Activated CD4-positive, alpha-beta memory T cell treated with anti-CD3 and anti-CD28 coated beads, Interleukin-2, amount 10 ng/mL, durations not matched to agents 7 days and 5 days (primary cell): ENCODE results near the gene NLGN1. TPM values are rescaled to one million over a fixed set of nuclear protein-coding genes. Genes with fewer than 3 reads are reported as not detected.

ENCODE experiments used
- CTCF ChIA-PET: fragments of 350-600 bp; sonication (Branson Sonifier 250); formaldehyde crosslinking; loops from one replicate; lab custom pipeline; 2021; ENCODE audit warnings: antibody characterized with exemption, inconsistent platforms; lab: Charles Lee
- POLR2A ChIA-PET: fragments of 350-600 bp; sonication (Branson Sonifier 250); formaldehyde crosslinking; loops from one replicate; lab custom pipeline; 2021; ENCODE audit warnings: antibody characterized with exemption; lab: Charles Lee
- DNase-seq: peaks from one replicate; pipeline ENCODE4 v3.0.0-alpha.2; 2020
- H3K27ac Mint-ChIP-seq: one replicate; pipeline ENCODE4 v1.8.0; 2021; ENCODE audit warnings: mild to moderate bottlenecking, mixed read lengths
- H3K27me3 Mint-ChIP-seq: one replicate; pipeline ENCODE4 v1.8.0; 2021; ENCODE audit warnings: mixed read lengths
- H3K36me3 Mint-ChIP-seq: one replicate; pipeline ENCODE4 v1.8.0; 2021; ENCODE audit warnings: low read depth, mixed read lengths
- H3K4me1 Mint-ChIP-seq: one replicate; pipeline ENCODE4 v1.8.0; 2021; ENCODE audit warnings: mixed read lengths
- H3K4me3 Mint-ChIP-seq: one replicate; pipeline ENCODE4 v1.8.0; 2021; ENCODE audit warnings: mild to moderate bottlenecking, mixed read lengths
- H3K9me3 Mint-ChIP-seq: one replicate; pipeline ENCODE4 v1.8.0; 2021; ENCODE audit warnings: mixed read lengths
- total RNA-seq, 2 experiments: library from RNA; stranded (reverse); gene quantifications; one replicate each; pipeline ENCODE4 v1.2.3, GENCODE V29; 2021

NLGN1 gene
- total RNA-seq, 2 experiments from 2014 or later, result not detected

GRCh38 chr3:174097686-174098085 lies 700.1 kb downstream of the NLGN1 start:
- Mint-ChIP-seq H3K4me3 (no peak overlapping the region), H3K27ac (no peak overlapping the region), H3K27me3 (no peaks in the 10 kb centered on the region), H3K36me3 (no peaks in the 10 kb centered on the region), H3K9me3 (peaks cover 2% of the 10 kb centered on the region), H3K4me1 (no peaks in the 10 kb centered on the region)
- ChIA-PET POLR2A (no interaction called here), CTCF (no interaction called here)
- DNase-seq, result no peak

- no peak for DNase-seq
- POLR2A ChIA-PET, result no interaction called here
- H3K4me3 Mint-ChIP-seq, result no peak overlapping the region
- peaks cover 2% of the 10 kb centered on the region for H3K9me3 Mint-ChIP-seq
- CTCF ChIA-PET, result no interaction called here
- no peaks in the 10 kb centered on the region for H3K4me1 Mint-ChIP-seq
- no peak overlapping the region for H3K27ac Mint-ChIP-seq
- H3K36me3 Mint-ChIP-seq, result no peaks in the 10 kb centered on the region
- no peaks in the 10 kb centered on the region for H3K27me3 Mint-ChIP-seq
These were observed 701.2 kb downstream of the NLGN1 start for GRCh38 chr3:174098746-174099145.

GRCh38 chr3:174099724-174100123 lies 702.2 kb downstream of the NLGN1 start:
- ChIA-PET CTCF (no interaction called here), POLR2A (no interaction called here)
- no peaks in the 10 kb centered on the region for H3K36me3 Mint-ChIP-seq
- no peak overlapping the region for H3K27ac Mint-ChIP-seq
- no peaks in the 10 kb centered on the region for H3K4me1 Mint-ChIP-seq
- peaks cover 2% of the 10 kb centered on the region for H3K9me3 Mint-ChIP-seq
- no peak overlapping the region for H3K4me3 Mint-ChIP-seq
- DNase-seq, result no peak
- no peaks in the 10 kb centered on the region for H3K27me3 Mint-ChIP-seq

- peaks cover 2% of the 10 kb centered on the region for H3K9me3 Mint-ChIP-seq
- ChIA-PET CTCF (no interaction called here), POLR2A (no interaction called here)
- no peaks in the 10 kb centered on the region for H3K27me3 Mint-ChIP-seq
- no peaks in the 10 kb centered on the region for H3K4me1 Mint-ChIP-seq
- H3K36me3 Mint-ChIP-seq, result no peaks in the 10 kb centered on the region
- H3K4me3 Mint-ChIP-seq, result no peak overlapping the region
- no peak for DNase-seq
- no peak overlapping the region for H3K27ac Mint-ChIP-seq
These were observed 703.2 kb downstream of the NLGN1 start for GRCh38 chr3:174100744-174101143.

- ChIA-PET POLR2A (no interaction called here), CTCF (no interaction called here)
- Mint-ChIP-seq H3K4me3 (no peak overlapping the region), H3K9me3 (peaks cover 2% of the 10 kb centered on the region), H3K27ac (no peak overlapping the region), H3K4me1 (no peaks in the 10 kb centered on the region), H3K36me3 (no peaks in the 10 kb centered on the region), H3K27me3 (no peaks in the 10 kb centered on the region)
- no peak for DNase-seq
These were observed 703.7 kb downstream of the NLGN1 start for GRCh38 chr3:174101244-174101643.

GRCh38 chr3:174102274-174102673 lies 704.7 kb downstream of the NLGN1 start:
- Mint-ChIP-seq H3K36me3 (no peaks in the 10 kb centered on the region), H3K4me1 (no peaks in the 10 kb centered on the region), H3K4me3 (no peak overlapping the region), H3K9me3 (peaks cover 2% of the 10 kb centered on the region), H3K27ac (no peak overlapping the region), H3K27me3 (no peaks in the 10 kb centered on the region)
- no peak for DNase-seq
- CTCF ChIA-PET, result no interaction called here
- POLR2A ChIA-PET, result no interaction called here

GRCh38 chr3:174102866-174103265 lies 705.3 kb downstream of the NLGN1 start:
- POLR2A ChIA-PET, result no interaction called here
- no peak overlapping the region for H3K27ac Mint-ChIP-seq
- no peak overlapping the region for H3K4me3 Mint-ChIP-seq
- no peaks in the 10 kb centered on the region for H3K36me3 Mint-ChIP-seq
- H3K9me3 Mint-ChIP-seq, result peaks cover 2% of the 10 kb centered on the region
- CTCF ChIA-PET, result no interaction called here
- no peak for DNase-seq
- no peaks in the 10 kb centered on the region for H3K27me3 Mint-ChIP-seq
- no peaks in the 10 kb centered on the region for H3K4me1 Mint-ChIP-seq

GRCh38 chr3:174110761-174111160 lies 713.2 kb downstream of the NLGN1 start:
- no peak overlapping the region for H3K4me3 Mint-ChIP-seq
- no peaks in the 10 kb centered on the region for H3K4me1 Mint-ChIP-seq
- ChIA-PET POLR2A (no interaction called here), CTCF (no interaction called here)
- H3K27ac Mint-ChIP-seq, result no peak overlapping the region
- no peaks in the 10 kb centered on the region for H3K27me3 Mint-ChIP-seq
- DNase-seq, result no peak
- peaks cover 4% of the 10 kb centered on the region for H3K9me3 Mint-ChIP-seq
- H3K36me3 Mint-ChIP-seq, result no peaks in the 10 kb centered on the region

- no peaks in the 10 kb centered on the region for H3K36me3 Mint-ChIP-seq
- ChIA-PET POLR2A (no interaction called here), CTCF (no interaction called here)
- no peak overlapping the region for H3K27ac Mint-ChIP-seq
- no peaks in the 10 kb centered on the region for H3K4me1 Mint-ChIP-seq
- H3K27me3 Mint-ChIP-seq, result no peaks in the 10 kb centered on the region
- no peak overlapping the region for H3K4me3 Mint-ChIP-seq
- no peak for DNase-seq
- H3K9me3 Mint-ChIP-seq, result peaks cover 4% of the 10 kb centered on the region
These were observed 714.2 kb downstream of the NLGN1 start for GRCh38 chr3:174111776-174112175.

- Mint-ChIP-seq H3K27me3 (no peaks in the 10 kb centered on the region), H3K27ac (no peak overlapping the region), H3K4me3 (no peak overlapping the region), H3K9me3 (peaks cover 4% of the 10 kb centered on the region), H3K36me3 (no peaks in the 10 kb centered on the region), H3K4me1 (no peaks in the 10 kb centered on the region)
- DNase-seq, result no peak
- ChIA-PET POLR2A (no interaction called here), CTCF (no interaction called here)
These were observed 718.9 kb downstream of the NLGN1 start for GRCh38 chr3:174116421-174116820.

GRCh38 chr3:174120997-174121396 lies 723.5 kb downstream of the NLGN1 start:
- H3K4me3 Mint-ChIP-seq, result no peak overlapping the region
- no peaks in the 10 kb centered on the region for H3K4me1 Mint-ChIP-seq
- no peaks in the 10 kb centered on the region for H3K36me3 Mint-ChIP-seq
- no peak overlapping the region for H3K27ac Mint-ChIP-seq
- H3K9me3 Mint-ChIP-seq, result no peaks in the 10 kb centered on the region
- POLR2A ChIA-PET, result no interaction called here
- DNase-seq, result no peak
- CTCF ChIA-PET, result no interaction called here
- H3K27me3 Mint-ChIP-seq, result no peaks in the 10 kb centered on the region

- no peak overlapping the region for H3K4me3 Mint-ChIP-seq
- H3K9me3 Mint-ChIP-seq, result no peaks in the 10 kb centered on the region
- DNase-seq, result no peak
- H3K4me1 Mint-ChIP-seq, result no peaks in the 10 kb centered on the region
- POLR2A ChIA-PET, result no interaction called here
- H3K27me3 Mint-ChIP-seq, result no peaks in the 10 kb centered on the region
- H3K27ac Mint-ChIP-seq, result no peak overlapping the region
- H3K36me3 Mint-ChIP-seq, result no peaks in the 10 kb centered on the region
- CTCF ChIA-PET, result no interaction called here
These were observed 724.9 kb downstream of the NLGN1 start for GRCh38 chr3:174122411-174122810.

- no peak overlapping the region for H3K4me3 Mint-ChIP-seq
- CTCF ChIA-PET, result no interaction called here
- H3K9me3 Mint-ChIP-seq, result peaks cover under 1% of the 10 kb centered on the region
- POLR2A ChIA-PET, result no interaction called here
- H3K27ac Mint-ChIP-seq, result no peak overlapping the region
- no peaks in the 10 kb centered on the region for H3K27me3 Mint-ChIP-seq
- H3K4me1 Mint-ChIP-seq, result no peaks in the 10 kb centered on the region
- no peaks in the 10 kb centered on the region for H3K36me3 Mint-ChIP-seq
- no peak for DNase-seq
These were observed 727.8 kb downstream of the NLGN1 start for GRCh38 chr3:174125267-174125824.

- CTCF ChIA-PET, result no interaction called here
- POLR2A ChIA-PET, result no interaction called here
- Mint-ChIP-seq H3K27ac (no peak overlapping the region), H3K4me3 (no peak overlapping the region), H3K36me3 (no peaks in the 10 kb centered on the region), H3K4me1 (no peaks in the 10 kb centered on the region), H3K27me3 (no peaks in the 10 kb centered on the region), H3K9me3 (peaks cover 2% of the 10 kb centered on the region)
- DNase-seq, result no peak
These were observed 729.6 kb downstream of the NLGN1 start for GRCh38 chr3:174126990-174127758.
